Hepatocyte (in vitro differentiated cells): Measurements from ENCODE around the gene HLTF.

Experiments
- EZH2phosphoT487 ChIP-seq: fragments of 200-600 bp; sonication (generic); IDR thresholded peaks from one replicate; pipeline ENCODE4 v1.6.1; 2018; ENCODE audit warnings: antibody characterized with exemption, mild to moderate bottlenecking, low read depth, moderate library complexity; ENCODE audit not compliant: unreplicated experiment, severe bottlenecking
- TF ChIP-seq, protein P1 (sequence below): fragments of 200-600 bp; sonication (generic); IDR thresholded peaks from 2 replicates; pipeline ENCODE4 v1.5.1; 2016; ENCODE audit warnings: antibody characterized with exemption, mild to moderate bottlenecking; ENCODE audit not compliant: poor library complexity

DNA sequence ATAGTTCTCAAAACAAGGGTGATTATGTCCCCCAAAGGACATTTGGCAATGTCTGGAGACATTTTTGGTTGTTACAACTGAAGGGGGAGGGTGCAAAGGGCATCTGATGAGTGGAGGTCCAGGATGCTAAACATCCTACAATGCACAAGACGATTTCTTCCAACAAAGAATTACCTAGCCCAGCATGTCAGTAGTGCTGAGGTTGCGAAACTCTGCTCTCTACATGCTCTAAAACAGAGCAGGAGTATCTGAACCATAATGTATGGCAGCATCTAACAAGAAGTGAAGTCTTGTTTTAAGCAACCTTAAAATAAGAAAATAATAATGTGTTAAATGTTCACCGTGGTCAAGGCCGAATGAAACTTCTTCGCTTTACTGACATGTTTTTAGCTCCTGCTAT, 88.0 kb downstream of the HLTF start:
- TF ChIP-seq, protein P1, sequence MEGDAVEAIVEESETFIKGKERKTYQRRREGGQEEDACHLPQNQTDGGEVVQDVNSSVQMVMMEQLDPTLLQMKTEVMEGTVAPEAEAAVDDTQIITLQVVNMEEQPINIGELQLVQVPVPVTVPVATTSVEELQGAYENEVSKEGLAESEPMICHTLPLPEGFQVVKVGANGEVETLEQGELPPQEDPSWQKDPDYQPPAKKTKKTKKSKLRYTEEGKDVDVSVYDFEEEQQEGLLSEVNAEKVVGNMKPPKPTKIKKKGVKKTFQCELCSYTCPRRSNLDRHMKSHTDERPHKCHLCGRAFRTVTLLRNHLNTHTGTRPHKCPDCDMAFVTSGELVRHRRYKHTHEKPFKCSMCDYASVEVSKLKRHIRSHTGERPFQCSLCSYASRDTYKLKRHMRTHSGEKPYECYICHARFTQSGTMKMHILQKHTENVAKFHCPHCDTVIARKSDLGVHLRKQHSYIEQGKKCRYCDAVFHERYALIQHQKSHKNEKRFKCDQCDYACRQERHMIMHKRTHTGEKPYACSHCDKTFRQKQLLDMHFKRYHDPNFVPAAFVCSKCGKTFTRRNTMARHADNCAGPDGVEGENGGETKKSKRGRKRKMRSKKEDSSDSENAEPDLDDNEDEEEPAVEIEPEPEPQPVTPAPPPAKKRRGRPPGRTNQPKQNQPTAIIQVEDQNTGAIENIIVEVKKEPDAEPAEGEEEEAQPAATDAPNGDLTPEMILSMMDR = no peak
- no peak for TF ChIP-seq EZH2phosphoT487
